ENCODE results near the gene BCAS1. TPM values are rescaled to one million over a fixed set of nuclear protein-coding genes. Genes with fewer than 3 reads are reported as not detected.

BCAS1 gene
- total and polyA plus RNA-seq, 2 donors (not counting 3 experiments of a cell fraction or from before 2014, with no cell fraction given) = not detected

DNA sequence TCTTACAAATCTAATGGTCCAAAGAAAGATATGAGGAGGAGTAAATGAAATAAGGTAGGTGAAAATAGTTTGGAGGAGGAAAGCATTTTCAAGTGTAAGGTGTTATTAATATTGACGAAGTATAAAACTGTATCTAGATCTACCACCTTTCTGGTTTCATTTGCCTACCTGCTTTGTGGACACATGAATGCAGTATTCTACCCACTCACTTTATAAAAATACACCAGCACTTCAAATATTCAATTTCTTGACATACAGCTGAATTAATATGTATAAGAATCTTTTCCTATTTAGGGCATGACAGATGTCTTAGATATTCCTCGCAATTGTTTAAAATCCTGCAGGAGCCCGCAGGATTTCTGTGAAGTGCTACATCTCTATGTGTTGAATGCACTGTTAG lies 108.0 kb downstream of the BCAS1 start:
- Histone ChIP-seq H4K20me1 (replicated peaks; ENCODE audit: control insufficient read depth, extremely low read depth, insufficient read depth, low read length) (no peaks in the 10 kb centered on the region), H3K27ac (ENCODE audit: insufficient read depth, low read depth, low read length) (no peak overlapping the region), H3K4me1 (ENCODE audit: control insufficient read depth, extremely low read depth, insufficient read depth, low read length) (peaks cover 10% of the 10 kb centered on the region), H3K4me2 (ENCODE audit: insufficient read depth, low read length) (no peak overlapping the region), H2AFZ (ENCODE audit: low read depth, low read length) (no peak overlapping the region), H3K36me3 (ENCODE audit: control insufficient read depth in 2 of 2, extremely low read depth in 1 of 2, insufficient read depth in 2 of 2, low read length in 2 of 2) (no peaks in the 10 kb centered on the region), H3K9me1 (replicated peaks; ENCODE audit: control insufficient read depth, extremely low read depth, insufficient read depth, low read length) (no peaks in the 10 kb centered on the region), H3K4me3 (replicated peaks in 1 of 3; ENCODE audit: insufficient read depth in 1 of 3, low read depth in 1 of 3, low read length in 3 of 3) (no peak overlapping the region), H3K9ac (replicated peaks; ENCODE audit: extremely low read depth, insufficient read depth, low read length) (no peak overlapping the region), H3K9me3 (replicated peaks; ENCODE audit: control insufficient read depth, insufficient read depth, low read length) (no peaks in the 10 kb centered on the region), H3K79me2 (ENCODE audit: control insufficient read depth, insufficient read depth, low read length) (no peaks in the 10 kb centered on the region), H3K27me3 (ENCODE audit: control insufficient read depth in 2 of 2, insufficient read depth in 2 of 2, low read length in 2 of 2) (peaks cover 3 to 5% of the 10 kb centered on the region in 2 experiments)
- no TSS peak for BruUV-seq (replicated peaks)
- intact Hi-C loops (cut with micrococcal nuclease) (no loop called here), dilution Hi-C loops (cut with MboI; ENCODE audit: extremely low pct_ligation_motif_present, low sequenced_read_pairs) (no loop called here)
- TF ChIP-seq JUN (IDR thresholded peaks at IDR 0.05; ENCODE audit: borderline replicate concordance, insufficient read depth, insufficient read length, low read depth) = no peak
- TF ChIP-seq POLR2A (IDR thresholded peaks at IDR 0.05; ENCODE audit: low read depth, low read length) = no peak
- TF ChIP-seq EZH2 (IDR thresholded peaks at IDR 0.05; ENCODE audit: borderline replicate concordance, low read depth, low read length, severe bottlenecking) = no peak
- no peak for TF ChIP-seq POLR2AphosphoS5 (IDR thresholded peaks at IDR 0.05; ENCODE audit: insufficient read depth, low read depth, low read length)
- TF ChIP-seq MAX (IDR thresholded peaks at IDR 0.05; ENCODE audit: insufficient read depth, insufficient read length) = no peak
- TF ChIP-seq MYC (IDR thresholded peaks at IDR 0.05; ENCODE audit: low read depth, low read length) = no peak
- TF ChIP-seq FOS (IDR thresholded peaks at IDR 0.05; ENCODE audit: borderline replicate concordance, insufficient read depth, low read length) = no peak
- no peak for TF ChIP-seq CTCF (IDR thresholded peaks at IDR 0.05; ENCODE audit: extremely low read depth in 1 of 2, insufficient read depth in 1 of 2, low read depth in 1 of 2, low read length in 2 of 2)
- no peak for TF ChIP-seq GATA2 (IDR thresholded peaks at IDR 0.05; ENCODE audit: insufficient read depth, insufficient read length, low read depth, low read length)
- ChIA-PET POLR2A (no interaction called here), CTCF (interaction anchor here (1.0 to 2.5 kb wide), 2 partner anchors 10 to 11 kb away, joined by 3 to 10 read pairs; no protein-coding TSS in a partner anchor)
- FAIRE-seq (no peak), DNase-seq (ENCODE audit: low read depth, low spot score) (no peak)
